GM18951 (cell line): Measurements from ENCODE around the gene ATG4B.

Experiments
- POLR2A ChIP-seq: IDR thresholded peaks from 4 replicates; pipeline ENCODE4 v1.6.1; 2011; ENCODE audit warnings: mild to moderate bottlenecking; ENCODE audit not compliant: insufficient read length, insufficient read depth; ENCODE audit errors: extremely low read depth
- in situ Hi-C: fragments of 300-500 bp; cut with MboI; formaldehyde crosslinking; loops from one replicate; pipeline ENCODE4 v1.12.0; 2022; ENCODE audit warnings: low sequenced_read_pairs, mixed read lengths, inconsistent platforms; ENCODE audit not compliant: unreplicated experiment

Gene ATG4B

GRCh38 chr2:241606186-241606585, 31.3 kb upstream of the ATG4B start:
- in situ Hi-C loops: no loop called here
- TF ChIP-seq POLR2A: no peak

GRCh38 chr2:241607162-241607885, 30.2 kb upstream of the ATG4B start:
- in situ Hi-C loops: no loop called here

GRCh38 chr2:241608881-241609280, 28.6 kb upstream of the ATG4B start:
- no peak for TF ChIP-seq POLR2A
- in situ Hi-C loops: no loop called here

More at GRCh38 chr2:241607162-241607885, 30.2 kb upstream of the ATG4B start:
- TF ChIP-seq POLR2A: no peak

GRCh38 chr2:241609859-241610793, 27.4 kb upstream of the ATG4B start:
- in situ Hi-C loops: no loop called here
- peak; percentile 48 for TF ChIP-seq POLR2A

- in situ Hi-C loops: no loop called here
- no peak for TF ChIP-seq POLR2A
Observed at GRCh38 chr2:241611062-241611461, 26.4 kb upstream of the ATG4B start.

GRCh38 chr2:241612156-241613016, 25.1 kb upstream of the ATG4B start:
- no peak for TF ChIP-seq POLR2A
- in situ Hi-C loops: no loop called here

GRCh38 chr2:241613017-241613780, 24.3 kb upstream of the ATG4B start:
- in situ Hi-C loops: no loop called here
- no peak for TF ChIP-seq POLR2A

- TF ChIP-seq POLR2A: no peak
- in situ Hi-C loops: no loop called here
Observed at GRCh38 chr2:241615041-241615440, 22.5 kb upstream of the ATG4B start.

- no peak for TF ChIP-seq POLR2A
- in situ Hi-C loops: no loop called here
Observed at GRCh38 chr2:241615522-241616052, 21.9 kb upstream of the ATG4B start.

- TF ChIP-seq POLR2A: no peak
- in situ Hi-C loops: no loop called here
Observed at GRCh38 chr2:241616168-241617125, 21.0 kb upstream of the ATG4B start.

- peak; percentile 29 for TF ChIP-seq POLR2A
- in situ Hi-C loops: no loop called here
Observed at GRCh38 chr2:241617431-241618154, 19.9 kb upstream of the ATG4B start.
